GM12891 (cell line): Measurements from ENCODE around the gene DRC3.
A peak's percentile ranks its signal among the peaks of the same experiment; 100 is the strongest.
"Not testable (repeated sequence)": the region's sequence is repeated elsewhere in the genome, so short reads cannot be mapped to it uniquely, and the experiment has no call there.

ENCODE experiments used
- DNase-seq: peaks from one replicate; pipeline ENCODE4 v3.0.0; 2011; ENCODE audit warnings: low spot score; ENCODE audit not compliant: insufficient read length
- FAIRE-seq: peaks from 2 replicates; lab custom pipeline; 2011; peaks lifted over from hg19 to GRCh38; lab: Jason Lieb, UNC
- PAX5 ChIP-seq: IDR thresholded peaks from 2 replicates; pipeline ENCODE4 v1.6.1; 2011; ENCODE audit warnings: low read length, moderate library complexity, mild to moderate bottlenecking; ENCODE audit not compliant: insufficient read depth, severe bottlenecking
- POLR2A ChIP-seq: IDR thresholded peaks from 2 replicates; pipeline ENCODE4 v1.6.1; 2011; ENCODE audit warnings: low read depth, low read length, control low read depth
- POLR2AphosphoS5 ChIP-seq: IDR thresholded peaks from 2 replicates; pipeline ENCODE4 v1.6.1; 2011; ENCODE audit warnings: low read depth, low read length, control low read depth
- POU2F2 ChIP-seq: IDR thresholded peaks from 2 replicates; pipeline ENCODE4 v1.6.1; 2011; ENCODE audit warnings: low read depth, mild to moderate bottlenecking, control low read depth, low read length, moderate library complexity
- SPI1 ChIP-seq: IDR thresholded peaks from 2 replicates; pipeline ENCODE4 v1.6.1; 2011; ENCODE audit warnings: low read depth, low read length, control low read depth
- TAF1 ChIP-seq: IDR thresholded peaks from 2 replicates; pipeline ENCODE4 v1.6.1; 2011; ENCODE audit warnings: low read depth, low read length, control low read depth

Gene DRC3

GRCh38 chr17:17987901-17988300 is 15.2 kb downstream of the DRC3 start:
- no peak for FAIRE-seq
- no peak for DNase-seq
- TF ChIP-seq PAX5 (no peak), POU2F2 (no peak), POLR2A (no peak), POLR2AphosphoS5 (no peak), TAF1 (no peak)

- DNase-seq (no peak), FAIRE-seq (no peak)
- no peak for TF ChIP-seq PAX5
- no peak for TF ChIP-seq POLR2A
- no peak for TF ChIP-seq TAF1
- no peak for TF ChIP-seq SPI1
- TF ChIP-seq POLR2AphosphoS5: no peak
- TF ChIP-seq POU2F2: no peak
Observed at GRCh38 chr17:17988427-17988945, 15.8 kb downstream of the DRC3 start.

- FAIRE-seq (no peak), DNase-seq (no peak)
- TF ChIP-seq SPI1: no peak
Observed at GRCh38 chr17:17989081-17989480, 16.4 kb downstream of the DRC3 start.

- DNase-seq (no peak), FAIRE-seq (no peak)
- TF ChIP-seq SPI1 (no peak), POLR2AphosphoS5 (no peak), TAF1 (no peak), PAX5 (no peak), POU2F2 (no peak)
Observed at GRCh38 chr17:17989618-17990017, 17.0 kb downstream of the DRC3 start.

- DNase-seq (no peak), FAIRE-seq (no peak)
- TF ChIP-seq POU2F2 (no peak), POLR2A (no peak), PAX5 (no peak), SPI1 (no peak), POLR2AphosphoS5 (no peak), TAF1 (no peak)
Observed at GRCh38 chr17:17990282-17990681, 17.6 kb downstream of the DRC3 start.

- TF ChIP-seq SPI1 (no peak), POLR2AphosphoS5 (no peak), TAF1 (no peak), PAX5 (no peak), POLR2A (no peak), POU2F2 (no peak)
- FAIRE-seq: no peak
Observed at GRCh38 chr17:17993366-17993765, 20.7 kb downstream of the DRC3 start.

GRCh38 chr17:17993852-17994251 is 21.2 kb downstream of the DRC3 start:
- DNase-seq (no peak), FAIRE-seq (no peak)
- TF ChIP-seq POU2F2 (no peak), SPI1 (no peak), POLR2A (no peak), PAX5 (no peak), TAF1 (no peak), POLR2AphosphoS5 (no peak)

More at GRCh38 chr17:17993366-17993765, 20.7 kb downstream of the DRC3 start:
- no peak for DNase-seq

GRCh38 chr17:17994271-17995069 is 21.8 kb downstream of the DRC3 start:
- no peak for DNase-seq
- TF ChIP-seq POU2F2 (no peak), SPI1 (no peak), POLR2AphosphoS5 (no peak), TAF1 (no peak), POLR2A (no peak), PAX5 (no peak)
- FAIRE-seq: peak; percentile 20

GRCh38 chr17:17995887-17996286 is 23.2 kb downstream of the DRC3 start:
- not testable (repeated sequence) for FAIRE-seq, DNase-seq

- no peak for FAIRE-seq
- no peak for TF ChIP-seq POU2F2
- no peak for TF ChIP-seq POLR2AphosphoS5
- TF ChIP-seq TAF1: no peak
- TF ChIP-seq SPI1: no peak
- no peak for TF ChIP-seq POLR2A
- TF ChIP-seq PAX5: no peak
- no peak for DNase-seq
Observed at GRCh38 chr17:17998934-17999333, 26.3 kb downstream of the DRC3 start.
